ENCODE data around the gene DNAH9.

DNA sequence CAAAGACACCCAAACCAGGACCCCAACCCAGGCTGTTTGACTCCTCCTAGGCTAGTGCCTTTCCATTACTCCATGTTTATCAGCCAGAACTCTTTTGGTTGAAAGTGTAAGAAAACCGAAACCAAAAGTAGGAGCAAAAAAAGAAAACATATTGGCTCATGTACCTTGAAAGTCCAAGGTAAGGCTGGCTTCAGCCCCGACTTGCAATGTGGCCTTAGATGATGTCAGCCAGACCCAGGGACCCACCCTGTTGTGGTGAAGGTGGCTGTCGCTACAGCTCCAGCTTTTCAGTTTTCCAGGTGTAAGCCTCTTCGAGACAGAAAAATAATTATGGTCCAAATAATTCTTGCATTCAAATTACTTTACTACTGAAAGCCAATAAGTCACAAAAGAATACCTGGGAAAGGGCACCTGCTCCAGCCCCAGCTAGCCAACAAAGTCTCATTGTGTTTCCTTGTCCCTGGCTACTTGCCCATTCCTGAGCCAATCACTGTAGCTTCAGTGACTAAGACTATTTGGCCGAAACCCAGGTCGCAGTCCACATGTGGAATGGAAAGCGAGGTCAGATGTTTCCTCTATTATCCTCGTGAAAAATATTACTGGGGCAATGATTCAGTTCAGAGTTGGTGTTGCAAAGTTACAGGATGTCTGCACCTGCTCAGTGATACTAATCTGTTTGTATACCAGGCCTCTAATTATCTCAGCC lies 20.7 kb downstream of the DNAH9 start:
- TF ChIP-seq CTCF (IDR thresholded peaks at IDR 0.05) (no peak), POLR2A (IDR thresholded peaks at IDR 0.05) (no peak)

All from right lobe of liver (tissue), 4 donors.